ENCODE results near the gene UBE2D2. TPM values are rescaled to one million over a fixed set of nuclear protein-coding genes. Genes with fewer than 3 reads are reported as not detected.
A peak's percentile ranks its signal among the peaks of the same experiment; 100 is the strongest.

The UBE2D2 gene
- total and polyA plus RNA-seq, 2 of the 13 experiments (the other 11 are each of a cell fraction or from before 2014, with no cell fraction given): 79.1 to 109 TPM

DNA sequence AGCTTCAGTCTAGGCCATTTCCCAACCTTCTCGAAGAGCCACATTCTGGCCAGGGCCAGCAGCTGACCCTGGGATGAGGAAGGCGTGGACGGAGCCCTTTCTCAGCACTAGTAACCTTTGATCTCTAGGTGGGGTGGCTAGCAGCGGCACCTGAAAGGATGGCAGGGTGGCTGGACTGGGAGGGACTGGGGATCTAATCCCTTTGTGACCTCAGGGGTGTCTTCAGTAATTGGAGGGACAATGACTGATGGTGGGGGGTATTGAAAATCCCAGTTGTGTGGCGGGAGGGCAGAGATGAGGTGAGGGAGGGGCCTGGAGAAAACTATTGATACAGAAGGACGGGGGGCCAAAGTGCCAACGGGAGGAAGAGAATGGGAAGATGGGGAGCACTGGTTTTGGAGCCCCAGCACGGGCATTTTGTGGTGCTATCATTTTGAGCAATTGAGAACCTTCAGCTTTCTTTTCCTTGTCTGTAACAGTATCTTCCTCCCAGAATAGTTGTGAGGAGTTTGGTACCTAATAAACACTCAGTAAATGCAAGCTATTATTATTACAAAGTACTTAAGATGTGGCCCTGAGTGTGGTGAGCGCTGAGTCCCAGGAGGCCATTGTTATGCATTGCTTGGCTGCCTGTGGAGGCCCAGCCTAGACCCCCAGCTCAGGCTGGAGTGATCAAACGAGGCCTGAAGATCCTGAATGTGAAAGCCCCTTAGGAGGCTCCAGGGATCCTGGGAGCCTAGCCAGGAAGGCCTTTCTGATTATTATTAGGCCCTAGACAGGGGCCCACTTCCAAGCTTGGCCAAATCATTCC lies 37.3 kb upstream of the UBE2D2 start (continued):
- TF ChIP-seq FOSL2 (CRISPR knock-in tag; IDR thresholded peaks at IDR 0.05) (no peak), THRA (CRISPR knock-in tag; IDR thresholded peaks at IDR 0.05; ENCODE audit: borderline replicate concordance) (no peak), POGZ (CRISPR knock-in tag; IDR thresholded peaks at IDR 0.05) (0 out of 2 replicates have a peak, but pooled peaks have one; percentile 32), FOXA1 (IDR thresholded peaks at IDR 0.05) (no peak), FOXA1 (CRISPR knock-in tag; IDR thresholded peaks at IDR 0.05) (no peak), ONECUT2 (CRISPR knock-in tag; IDR thresholded peaks at IDR 0.05) (no peak), ZNF292 (CRISPR knock-in tag; IDR thresholded peaks at IDR 0.05; ENCODE audit: borderline replicate concordance, low read depth) (peak; percentile 37; the same call in 1 of the 2 replicates), MTA1 (CRISPR knock-in tag; IDR thresholded peaks at IDR 0.05; ENCODE audit: borderline replicate concordance) (peak; percentile 37; the same call in 1 of the 2 replicates), MLX (CRISPR knock-in tag; IDR thresholded peaks at IDR 0.05) (no peak), ZSCAN12 (CRISPR knock-in tag; IDR thresholded peaks at IDR 0.05) (no peak), GTF2F1 (IDR thresholded peaks at IDR 0.05; ENCODE audit: low read length) (no peak), SPEN (CRISPR knock-in tag; IDR thresholded peaks at IDR 0.05; ENCODE audit: low read depth) (peak; percentile 42; the same call in 1 of the 2 replicates), MATR3 (CRISPR knock-in tag; IDR thresholded peaks at IDR 0.05) (no peak), GATAD2A (CRISPR knock-in tag; IDR thresholded peaks at IDR 0.05) (peak; percentile 62; the same call in 1 of the 2 replicates), SUZ12 (IDR thresholded peaks at IDR 0.05; ENCODE audit: low read depth, low read length) (no peak), SIN3B (IDR thresholded peaks at IDR 0.05; ENCODE audit: low read length) (no peak), ZNF549 (CRISPR knock-in tag; IDR thresholded peaks at IDR 0.05) (no peak), NFE2L1 (CRISPR knock-in tag; IDR thresholded peaks at IDR 0.05; ENCODE audit: borderline replicate concordance) (no peak), SMAD3 (CRISPR knock-in tag; IDR thresholded peaks at IDR 0.05) (no peak)
- TF ChIP-seq, protein P1, sequence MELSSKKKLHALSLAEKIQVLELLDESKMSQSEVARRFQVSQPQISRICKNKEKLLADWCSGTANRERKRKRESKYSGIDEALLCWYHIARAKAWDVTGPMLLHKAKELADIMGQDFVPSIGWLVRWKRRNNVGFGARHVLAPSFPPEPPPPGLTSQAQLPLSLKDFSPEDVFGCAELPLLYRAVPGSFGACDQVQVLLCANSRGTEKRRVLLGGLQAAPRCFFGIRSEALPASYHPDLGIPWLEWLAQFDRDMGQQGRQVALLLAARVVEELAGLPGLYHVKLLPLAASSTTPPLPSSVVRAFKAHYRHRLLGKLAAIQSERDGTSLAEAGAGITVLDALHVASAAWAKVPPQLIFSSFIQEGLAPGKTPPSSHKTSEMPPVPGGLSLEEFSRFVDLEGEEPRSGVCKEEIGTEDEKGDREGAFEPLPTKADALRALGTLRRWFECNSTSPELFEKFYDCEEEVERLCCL (CRISPR knock-in tag; IDR thresholded peaks at IDR 0.05; ENCODE audit: borderline replicate concordance): no peak
- TF ChIP-seq, protein P2, sequence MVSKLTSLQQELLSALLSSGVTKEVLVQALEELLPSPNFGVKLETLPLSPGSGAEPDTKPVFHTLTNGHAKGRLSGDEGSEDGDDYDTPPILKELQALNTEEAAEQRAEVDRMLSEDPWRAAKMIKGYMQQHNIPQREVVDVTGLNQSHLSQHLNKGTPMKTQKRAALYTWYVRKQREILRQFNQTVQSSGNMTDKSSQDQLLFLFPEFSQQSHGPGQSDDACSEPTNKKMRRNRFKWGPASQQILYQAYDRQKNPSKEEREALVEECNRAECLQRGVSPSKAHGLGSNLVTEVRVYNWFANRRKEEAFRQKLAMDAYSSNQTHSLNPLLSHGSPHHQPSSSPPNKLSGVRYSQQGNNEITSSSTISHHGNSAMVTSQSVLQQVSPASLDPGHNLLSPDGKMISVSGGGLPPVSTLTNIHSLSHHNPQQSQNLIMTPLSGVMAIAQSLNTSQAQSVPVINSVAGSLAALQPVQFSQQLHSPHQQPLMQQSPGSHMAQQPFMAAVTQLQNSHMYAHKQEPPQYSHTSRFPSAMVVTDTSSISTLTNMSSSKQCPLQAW (CRISPR knock-in tag; IDR thresholded peaks at IDR 0.05): no peak
- TF ChIP-seq, protein P3, sequence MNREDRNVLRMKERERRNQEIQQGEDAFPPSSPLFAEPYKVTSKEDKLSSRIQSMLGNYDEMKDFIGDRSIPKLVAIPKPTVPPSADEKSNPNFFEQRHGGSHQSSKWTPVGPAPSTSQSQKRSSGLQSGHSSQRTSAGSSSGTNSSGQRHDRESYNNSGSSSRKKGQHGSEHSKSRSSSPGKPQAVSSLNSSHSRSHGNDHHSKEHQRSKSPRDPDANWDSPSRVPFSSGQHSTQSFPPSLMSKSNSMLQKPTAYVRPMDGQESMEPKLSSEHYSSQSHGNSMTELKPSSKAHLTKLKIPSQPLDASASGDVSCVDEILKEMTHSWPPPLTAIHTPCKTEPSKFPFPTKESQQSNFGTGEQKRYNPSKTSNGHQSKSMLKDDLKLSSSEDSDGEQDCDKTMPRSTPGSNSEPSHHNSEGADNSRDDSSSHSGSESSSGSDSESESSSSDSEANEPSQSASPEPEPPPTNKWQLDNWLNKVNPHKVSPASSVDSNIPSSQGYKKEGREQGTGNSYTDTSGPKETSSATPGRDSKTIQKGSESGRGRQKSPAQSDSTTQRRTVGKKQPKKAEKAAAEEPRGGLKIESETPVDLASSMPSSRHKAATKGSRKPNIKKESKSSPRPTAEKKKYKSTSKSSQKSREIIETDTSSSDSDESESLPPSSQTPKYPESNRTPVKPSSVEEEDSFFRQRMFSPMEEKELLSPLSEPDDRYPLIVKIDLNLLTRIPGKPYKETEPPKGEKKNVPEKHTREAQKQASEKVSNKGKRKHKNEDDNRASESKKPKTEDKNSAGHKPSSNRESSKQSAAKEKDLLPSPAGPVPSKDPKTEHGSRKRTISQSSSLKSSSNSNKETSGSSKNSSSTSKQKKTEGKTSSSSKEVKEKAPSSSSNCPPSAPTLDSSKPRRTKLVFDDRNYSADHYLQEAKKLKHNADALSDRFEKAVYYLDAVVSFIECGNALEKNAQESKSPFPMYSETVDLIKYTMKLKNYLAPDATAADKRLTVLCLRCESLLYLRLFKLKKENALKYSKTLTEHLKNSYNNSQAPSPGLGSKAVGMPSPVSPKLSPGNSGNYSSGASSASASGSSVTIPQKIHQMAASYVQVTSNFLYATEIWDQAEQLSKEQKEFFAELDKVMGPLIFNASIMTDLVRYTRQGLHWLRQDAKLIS (CRISPR knock-in tag; IDR thresholded peaks at IDR 0.05): no peak
